ENCODE data around the gene CD1D.

The CD1D gene

DNA sequence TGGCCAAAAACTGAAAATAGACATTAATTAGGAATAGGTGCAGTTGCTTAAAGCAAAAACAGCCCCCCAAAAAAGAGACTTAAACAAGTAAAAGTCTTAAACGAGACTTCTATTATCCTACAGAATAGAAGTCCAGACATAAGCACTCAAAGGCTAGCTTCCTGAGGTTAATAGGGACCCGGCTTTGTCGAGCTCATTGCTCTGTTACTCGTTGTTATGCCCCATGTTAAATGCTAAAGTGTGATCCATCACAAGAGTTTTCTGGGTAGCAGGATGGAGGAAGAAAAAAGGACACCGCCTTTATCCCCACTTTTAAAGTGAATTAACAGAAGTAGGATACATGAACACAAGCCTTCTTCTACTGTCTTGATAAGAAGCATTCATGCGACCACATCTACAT is 10.6 kb downstream of the CD1D start:
- ATAC-seq = no peak
- no peak for TF ChIP-seq OSR1 (CRISPR knock-in tag; IDR thresholded peaks at IDR 0.05)
- no peak for TF ChIP-seq ISL1 (CRISPR knock-in tag; IDR thresholded peaks at IDR 0.05)
- TF ChIP-seq ZNF565 (CRISPR knock-in tag; conservative IDR thresholded peaks at IDR 0.05; ENCODE audit: low read depth) = no peak
- TF ChIP-seq PPARA (CRISPR knock-in tag; IDR thresholded peaks at IDR 0.05; ENCODE audit: borderline replicate concordance) = no peak
- TF ChIP-seq BACH2 (CRISPR knock-in tag; IDR thresholded peaks at IDR 0.05; ENCODE audit: borderline replicate concordance) = no peak

DNA sequence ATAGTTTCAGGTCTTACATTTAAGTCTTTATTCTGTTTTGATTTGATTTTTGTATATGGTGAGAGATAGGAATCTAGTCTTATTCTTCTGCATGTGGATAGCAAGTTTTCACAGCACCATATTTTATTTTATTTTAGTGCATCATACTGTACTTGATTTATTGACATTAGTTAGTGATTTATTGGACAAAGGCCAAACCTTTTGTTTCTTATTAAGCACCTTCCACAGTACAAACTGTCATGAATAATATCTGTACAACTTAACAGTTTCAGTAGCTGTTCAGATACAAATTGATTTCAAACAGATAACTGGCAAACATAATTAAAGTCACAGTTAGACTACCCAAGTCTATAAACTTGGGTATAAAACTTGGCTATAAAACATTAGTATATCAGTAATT is 15.8 kb downstream of the CD1D start:
- TF ChIP-seq CSDC2 (CRISPR knock-in tag; IDR thresholded peaks at IDR 0.05) (no peak), ESRRG (CRISPR knock-in tag; IDR thresholded peaks at IDR 0.05) (no peak), ISL1 (CRISPR knock-in tag; IDR thresholded peaks at IDR 0.05) (no peak), BACH2 (CRISPR knock-in tag; IDR thresholded peaks at IDR 0.05; ENCODE audit: borderline replicate concordance) (no peak), ZNF70 (CRISPR knock-in tag; IDR thresholded peaks at IDR 0.05) (no peak), ZFP3 (CRISPR knock-in tag; IDR thresholded peaks at IDR 0.05) (no peak), ZNF565 (CRISPR knock-in tag; conservative IDR thresholded peaks at IDR 0.05; ENCODE audit: low read depth) (no peak), ZFP30 (CRISPR knock-in tag; IDR thresholded peaks at IDR 0.05) (no peak), GLIS3 (CRISPR knock-in tag; IDR thresholded peaks at IDR 0.05) (no peak), TOX (CRISPR knock-in tag; IDR thresholded peaks at IDR 0.05; ENCODE audit: borderline replicate concordance) (no peak), RARB (CRISPR knock-in tag; IDR thresholded peaks at IDR 0.05) (no peak), TCF4 (CRISPR knock-in tag; IDR thresholded peaks at IDR 0.05; ENCODE audit: borderline replicate concordance) (no peak), OSR1 (CRISPR knock-in tag; IDR thresholded peaks at IDR 0.05) (no peak)
- TF ChIP-seq, protein P1, sequence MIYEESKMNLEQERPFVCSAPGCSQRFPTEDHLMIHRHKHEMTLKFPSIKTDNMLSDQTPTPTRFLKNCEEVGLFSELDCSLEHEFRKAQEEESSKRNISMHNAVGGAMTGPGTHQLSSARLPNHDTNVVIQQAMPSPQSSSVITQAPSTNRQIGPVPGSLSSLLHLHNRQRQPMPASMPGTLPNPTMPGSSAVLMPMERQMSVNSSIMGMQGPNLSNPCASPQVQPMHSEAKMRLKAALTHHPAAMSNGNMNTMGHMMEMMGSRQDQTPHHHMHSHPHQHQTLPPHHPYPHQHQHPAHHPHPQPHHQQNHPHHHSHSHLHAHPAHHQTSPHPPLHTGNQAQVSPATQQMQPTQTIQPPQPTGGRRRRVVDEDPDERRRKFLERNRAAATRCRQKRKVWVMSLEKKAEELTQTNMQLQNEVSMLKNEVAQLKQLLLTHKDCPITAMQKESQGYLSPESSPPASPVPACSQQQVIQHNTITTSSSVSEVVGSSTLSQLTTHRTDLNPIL (CRISPR knock-in tag; IDR thresholded peaks at IDR 0.05; ENCODE audit: low read depth) = no peak
- TF ChIP-seq, protein P2, sequence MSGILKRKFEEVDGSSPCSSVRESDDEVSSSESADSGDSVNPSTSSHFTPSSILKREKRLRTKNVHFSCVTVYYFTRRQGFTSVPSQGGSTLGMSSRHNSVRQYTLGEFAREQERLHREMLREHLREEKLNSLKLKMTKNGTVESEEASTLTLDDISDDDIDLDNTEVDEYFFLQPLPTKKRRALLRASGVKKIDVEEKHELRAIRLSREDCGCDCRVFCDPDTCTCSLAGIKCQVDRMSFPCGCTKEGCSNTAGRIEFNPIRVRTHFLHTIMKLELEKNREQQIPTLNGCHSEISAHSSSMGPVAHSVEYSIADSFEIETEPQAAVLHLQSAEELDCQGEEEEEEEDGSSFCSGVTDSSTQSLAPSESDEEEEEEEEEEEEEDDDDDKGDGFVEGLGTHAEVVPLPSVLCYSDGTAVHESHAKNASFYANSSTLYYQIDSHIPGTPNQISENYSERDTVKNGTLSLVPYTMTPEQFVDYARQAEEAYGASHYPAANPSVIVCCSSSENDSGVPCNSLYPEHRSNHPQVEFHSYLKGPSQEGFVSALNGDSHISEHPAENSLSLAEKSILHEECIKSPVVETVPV (CRISPR knock-in tag; IDR thresholded peaks at IDR 0.05) = no peak
- TF ChIP-seq, protein P3, sequence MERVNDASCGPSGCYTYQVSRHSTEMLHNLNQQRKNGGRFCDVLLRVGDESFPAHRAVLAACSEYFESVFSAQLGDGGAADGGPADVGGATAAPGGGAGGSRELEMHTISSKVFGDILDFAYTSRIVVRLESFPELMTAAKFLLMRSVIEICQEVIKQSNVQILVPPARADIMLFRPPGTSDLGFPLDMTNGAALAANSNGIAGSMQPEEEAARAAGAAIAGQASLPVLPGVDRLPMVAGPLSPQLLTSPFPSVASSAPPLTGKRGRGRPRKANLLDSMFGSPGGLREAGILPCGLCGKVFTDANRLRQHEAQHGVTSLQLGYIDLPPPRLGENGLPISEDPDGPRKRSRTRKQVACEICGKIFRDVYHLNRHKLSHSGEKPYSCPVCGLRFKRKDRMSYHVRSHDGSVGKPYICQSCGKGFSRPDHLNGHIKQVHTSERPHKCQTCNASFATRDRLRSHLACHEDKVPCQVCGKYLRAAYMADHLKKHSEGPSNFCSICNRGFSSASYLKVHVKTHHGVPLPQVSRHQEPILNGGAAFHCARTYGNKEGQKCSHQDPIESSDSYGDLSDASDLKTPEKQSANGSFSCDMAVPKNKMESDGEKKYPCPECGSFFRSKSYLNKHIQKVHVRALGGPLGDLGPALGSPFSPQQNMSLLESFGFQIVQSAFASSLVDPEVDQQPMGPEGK (CRISPR knock-in tag; IDR thresholded peaks at IDR 0.05; ENCODE audit: borderline replicate concordance) = no peak
- TF ChIP-seq, protein P4, sequence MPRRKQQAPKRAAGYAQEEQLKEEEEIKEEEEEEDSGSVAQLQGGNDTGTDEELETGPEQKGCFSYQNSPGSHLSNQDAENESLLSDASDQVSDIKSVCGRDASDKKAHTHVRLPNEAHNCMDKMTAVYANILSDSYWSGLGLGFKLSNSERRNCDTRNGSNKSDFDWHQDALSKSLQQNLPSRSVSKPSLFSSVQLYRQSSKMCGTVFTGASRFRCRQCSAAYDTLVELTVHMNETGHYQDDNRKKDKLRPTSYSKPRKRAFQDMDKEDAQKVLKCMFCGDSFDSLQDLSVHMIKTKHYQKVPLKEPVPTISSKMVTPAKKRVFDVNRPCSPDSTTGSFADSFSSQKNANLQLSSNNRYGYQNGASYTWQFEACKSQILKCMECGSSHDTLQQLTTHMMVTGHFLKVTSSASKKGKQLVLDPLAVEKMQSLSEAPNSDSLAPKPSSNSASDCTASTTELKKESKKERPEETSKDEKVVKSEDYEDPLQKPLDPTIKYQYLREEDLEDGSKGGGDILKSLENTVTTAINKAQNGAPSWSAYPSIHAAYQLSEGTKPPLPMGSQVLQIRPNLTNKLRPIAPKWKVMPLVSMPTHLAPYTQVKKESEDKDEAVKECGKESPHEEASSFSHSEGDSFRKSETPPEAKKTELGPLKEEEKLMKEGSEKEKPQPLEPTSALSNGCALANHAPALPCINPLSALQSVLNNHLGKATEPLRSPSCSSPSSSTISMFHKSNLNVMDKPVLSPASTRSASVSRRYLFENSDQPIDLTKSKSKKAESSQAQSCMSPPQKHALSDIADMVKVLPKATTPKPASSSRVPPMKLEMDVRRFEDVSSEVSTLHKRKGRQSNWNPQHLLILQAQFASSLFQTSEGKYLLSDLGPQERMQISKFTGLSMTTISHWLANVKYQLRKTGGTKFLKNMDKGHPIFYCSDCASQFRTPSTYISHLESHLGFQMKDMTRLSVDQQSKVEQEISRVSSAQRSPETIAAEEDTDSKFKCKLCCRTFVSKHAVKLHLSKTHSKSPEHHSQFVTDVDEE (CRISPR knock-in tag; IDR thresholded peaks at IDR 0.05) = no peak

DNA sequence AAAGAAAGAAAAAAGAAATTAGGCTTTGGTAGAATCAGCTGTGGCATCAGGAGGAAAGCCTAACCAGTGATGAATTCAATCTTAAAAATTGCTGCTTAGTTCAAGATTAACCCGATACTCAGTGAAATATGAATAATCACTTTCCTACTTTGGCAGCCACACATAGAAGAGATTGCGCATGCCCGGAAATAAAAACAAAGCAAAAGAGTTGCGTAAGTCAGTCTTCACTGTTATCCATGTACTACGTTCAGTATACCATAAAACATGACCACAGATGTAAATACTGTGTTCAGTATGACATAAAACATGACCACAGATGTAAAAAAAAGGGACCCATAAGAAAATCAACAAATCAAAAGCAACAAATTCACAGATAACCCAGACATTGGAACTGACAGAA is 19.2 kb downstream of the CD1D start:
- ATAC-seq = no peak
- TF ChIP-seq TCF4 (CRISPR knock-in tag; IDR thresholded peaks at IDR 0.05; ENCODE audit: borderline replicate concordance) (no peak), TOX (CRISPR knock-in tag; IDR thresholded peaks at IDR 0.05; ENCODE audit: borderline replicate concordance) (no peak), RARB (CRISPR knock-in tag; IDR thresholded peaks at IDR 0.05) (no peak), ZFP3 (CRISPR knock-in tag; IDR thresholded peaks at IDR 0.05) (no peak), BACH2 (CRISPR knock-in tag; IDR thresholded peaks at IDR 0.05; ENCODE audit: borderline replicate concordance) (no peak)
- TF ChIP-seq, protein P4 (CRISPR knock-in tag; IDR thresholded peaks at IDR 0.05) = no peak
- TF ChIP-seq, protein P2 (CRISPR knock-in tag; IDR thresholded peaks at IDR 0.05) = no peak
- TF ChIP-seq, protein P5, sequence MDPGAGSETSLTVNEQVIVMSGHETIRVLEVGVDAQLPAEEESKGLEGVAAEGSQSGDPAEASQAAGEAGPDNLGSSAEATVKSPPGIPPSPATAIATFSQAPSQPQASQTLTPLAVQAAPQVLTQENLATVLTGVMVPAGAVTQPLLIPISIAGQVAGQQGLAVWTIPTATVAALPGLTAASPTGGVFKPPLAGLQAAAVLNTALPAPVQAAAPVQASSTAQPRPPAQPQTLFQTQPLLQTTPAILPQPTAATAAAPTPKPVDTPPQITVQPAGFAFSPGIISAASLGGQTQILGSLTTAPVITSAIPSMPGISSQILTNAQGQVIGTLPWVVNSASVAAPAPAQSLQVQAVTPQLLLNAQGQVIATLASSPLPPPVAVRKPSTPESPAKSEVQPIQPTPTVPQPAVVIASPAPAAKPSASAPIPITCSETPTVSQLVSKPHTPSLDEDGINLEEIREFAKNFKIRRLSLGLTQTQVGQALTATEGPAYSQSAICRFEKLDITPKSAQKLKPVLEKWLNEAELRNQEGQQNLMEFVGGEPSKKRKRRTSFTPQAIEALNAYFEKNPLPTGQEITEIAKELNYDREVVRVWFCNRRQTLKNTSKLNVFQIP (CRISPR knock-in tag; IDR thresholded peaks at IDR 0.05; ENCODE audit: borderline replicate concordance, low read depth) = no peak
- TF ChIP-seq, protein P3 (CRISPR knock-in tag; IDR thresholded peaks at IDR 0.05; ENCODE audit: borderline replicate concordance) = no peak

More for the DNA sequence above, 15.8 kb downstream of the CD1D start:
- no peak for ATAC-seq

Data from SK-N-SH treated with all-trans-retinoic acid at 6 μM for 48 hours (cell line).